ENCODE measurements around the gene SPATA9.

The SPATA9 gene

GRCh38 chr5:95619514-95620029, 63.2 kb downstream of the SPATA9 start:
- no peak for DNase-seq (ENCODE audit: low read depth, low spot score)

- no peak for DNase-seq (ENCODE audit: low read depth, low spot score)
Observed at GRCh38 chr5:95619096-95619495, 63.7 kb downstream of the SPATA9 start.

GRCh38 chr5:95617057-95617456, 65.7 kb downstream of the SPATA9 start:
- DNase-seq (ENCODE audit: low read depth, low spot score) = no peak

GRCh38 chr5:95615164-95615467, 67.7 kb downstream of the SPATA9 start:
- no peak for DNase-seq (ENCODE audit: low read depth, low spot score)

GRCh38 chr5:95613514-95613913, 69.3 kb downstream of the SPATA9 start:
- no peak for DNase-seq (ENCODE audit: low read depth, low spot score)

- no peak for DNase-seq (ENCODE audit: low read depth, low spot score)
Observed at GRCh38 chr5:95611396-95611795, 71.4 kb downstream of the SPATA9 start.

GRCh38 chr5:95610546-95610945, 72.2 kb downstream of the SPATA9 start:
- no peak for DNase-seq (ENCODE audit: low read depth, low spot score)

GRCh38 chr5:95609711-95610110, 73.1 kb downstream of the SPATA9 start:
- no peak for DNase-seq (ENCODE audit: low read depth, low spot score)

Measured in astrocyte of the hippocampus (primary cell).